ENCODE data around the gene SOS2.
"Not testable (repeated sequence)": the region's sequence is repeated elsewhere in the genome, so short reads cannot be mapped to it uniquely, and the experiment has no call there.

GRCh38 chr14:50073663-50074062 lies 157.7 kb downstream of the SOS2 start:
- not testable (repeated sequence) for TF ChIP-seq CTCF (conservative IDR thresholded peaks at IDR 0.05); EZH2 (IDR thresholded peaks at IDR 0.05; ENCODE audit: low read depth)

Measured in PC-9 (cell line).